Ishikawa (cell line): Measurements from ENCODE around the gene TRPM3.

Experiments used
- CEBPB ChIP-seq: IDR thresholded peaks from 2 replicates; pipeline ENCODE4 v1.6.1; 2012
- CREB1 ChIP-seq: IDR thresholded peaks from 2 replicates; pipeline ENCODE4 v1.6.1; 2012; ENCODE audit warnings: low read depth
- EP300 ChIP-seq: IDR thresholded peaks from 2 replicates; pipeline ENCODE4 v1.6.1; 2012; ENCODE audit warnings: borderline replicate concordance
- FOXM1 ChIP-seq: IDR thresholded peaks from 2 replicates; pipeline ENCODE4 v1.6.1; 2012; ENCODE audit warnings: low read depth, borderline replicate concordance
- MAX ChIP-seq: IDR thresholded peaks from 2 replicates; pipeline ENCODE4 v1.6.1; 2012
- RAD21 ChIP-seq: IDR thresholded peaks from 2 replicates; pipeline ENCODE4 v1.6.1; 2012; ENCODE audit warnings: low read depth
- REST ChIP-seq: IDR thresholded peaks from 2 replicates; pipeline ENCODE4 v1.6.1; 2012; ENCODE audit warnings: low read depth, mild to moderate bottlenecking
- TAF1 ChIP-seq: IDR thresholded peaks from 2 replicates; pipeline ENCODE4 v1.6.1; 2012; ENCODE audit warnings: low read depth, mild to moderate bottlenecking
- TCF12 ChIP-seq: IDR thresholded peaks from 2 replicates; pipeline ENCODE4 v1.6.1; 2012; ENCODE audit warnings: low read depth
- TEAD4 ChIP-seq: IDR thresholded peaks from 2 replicates; pipeline ENCODE4 v1.6.1; 2012
- USF1 ChIP-seq: IDR thresholded peaks from 2 replicates; pipeline ENCODE4 v1.6.1; 2012
- ZBTB7A ChIP-seq: IDR thresholded peaks from 2 replicates; pipeline ENCODE4 v1.6.1; 2012; ENCODE audit warnings: low read depth

- no peak for TF ChIP-seq RAD21
- TF ChIP-seq CREB1 = no peak
- TF ChIP-seq TCF12 = no peak
- no peak for TF ChIP-seq REST
- TF ChIP-seq EP300 = no peak
- no peak for TF ChIP-seq USF1
- no peak for TF ChIP-seq ZBTB7A
- TF ChIP-seq FOXM1 = no peak
- TF ChIP-seq TEAD4 = no peak
- no peak for TF ChIP-seq CEBPB
- TF ChIP-seq TAF1 = no peak
- no peak for TF ChIP-seq MAX
Measured at GRCh38 chr9:70526902-70527301, 594.5 kb downstream of the TRPM3 start.
